ENCODE results near the gene RAB3IL1.

Gene RAB3IL1

DNA sequence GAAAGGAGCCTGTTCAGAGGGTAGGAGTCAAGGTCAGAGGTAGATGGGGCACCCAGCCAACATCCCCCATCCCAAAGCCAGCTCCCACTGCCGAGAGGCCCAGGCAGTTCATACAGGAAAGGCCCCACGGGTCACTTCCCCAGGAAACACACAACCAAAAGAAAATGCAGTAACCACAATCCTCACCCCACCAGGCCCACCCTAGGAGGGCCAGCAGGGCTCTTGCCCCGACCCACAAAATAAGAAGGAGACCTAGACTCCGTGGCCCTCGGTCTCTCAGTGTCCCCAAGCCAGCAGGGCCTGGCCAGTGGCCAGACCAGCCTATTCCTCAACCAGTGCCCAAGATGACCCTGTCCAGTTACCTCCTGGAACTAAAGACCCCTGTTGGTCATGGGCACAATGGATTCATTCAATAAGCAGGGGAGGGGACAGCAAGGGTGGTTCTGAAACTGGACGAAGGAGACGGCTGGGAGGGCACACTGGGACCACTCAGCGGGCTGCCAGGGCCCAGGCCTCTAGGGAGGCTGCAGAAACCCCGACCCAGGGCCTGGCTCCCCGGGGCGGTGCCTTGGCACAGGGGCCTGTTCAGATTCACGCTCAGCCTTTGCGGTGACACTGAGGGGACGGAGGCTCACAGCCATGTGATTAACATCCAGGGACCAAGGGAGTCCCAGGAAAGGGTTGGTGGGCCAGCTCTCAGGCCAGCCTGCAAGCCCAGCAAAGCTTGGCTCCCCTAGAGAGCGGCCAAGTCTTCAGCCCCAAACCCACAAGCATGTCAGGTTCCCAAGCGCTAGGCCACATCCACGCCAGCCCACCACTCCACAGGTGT lies 5.5 kb downstream of the RAB3IL1 start:
- POLR2A ChIA-PET, result no interaction called here

DNA sequence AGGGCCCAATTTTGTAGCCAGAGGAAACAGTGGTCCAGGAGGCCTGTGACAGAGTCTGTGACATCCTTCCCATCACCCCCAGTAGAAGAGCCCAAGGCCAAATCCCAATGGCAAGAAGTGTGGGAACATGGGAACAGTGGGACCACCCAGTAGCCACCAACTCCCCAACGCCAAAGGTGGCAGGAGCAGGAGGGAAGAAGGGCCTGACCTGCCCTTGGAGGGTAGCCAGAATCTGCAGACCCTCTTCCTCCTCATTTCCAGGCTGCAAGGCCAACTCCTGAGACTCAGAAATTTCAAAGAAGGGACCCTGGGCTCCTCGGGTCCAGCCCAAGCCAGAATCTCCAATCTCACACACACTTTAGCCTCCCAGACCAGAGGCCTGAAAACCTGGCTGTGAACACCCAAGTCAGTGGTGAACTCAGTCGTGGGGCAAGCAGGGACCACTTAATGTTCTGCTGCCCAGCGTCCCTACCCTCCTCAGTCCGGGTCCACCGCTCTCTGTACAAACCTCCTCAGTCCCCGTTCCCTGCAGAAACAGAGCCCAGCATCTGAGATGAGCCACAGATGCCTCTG lies 6.2 kb downstream of the RAB3IL1 start:
- no peak overlapping the region for H3K27ac ChIP-seq (ENCODE audit: extremely low read depth, low read depth, low read length)
- H3K4me1 ChIP-seq (ENCODE audit: control insufficient read depth, insufficient read depth, low read length), result no peaks in the 10 kb centered on the region
- CTCF ChIA-PET, result no interaction called here
- POLR2A ChIA-PET, result no interaction called here
- H3K36me3 ChIP-seq (ENCODE audit: control insufficient read depth in 2 of 2, insufficient read depth in 1 of 2, low read length in 2 of 2), result peaks cover 0 to 3% of the 10 kb centered on the region in 2 experiments; a peak in 1 of 3 replicates
- H3K4me3 ChIP-seq (ENCODE audit: low read depth, low read length), result no peak overlapping the region
- TF ChIP-seq ZNF530 (tag by site-specific recombination; IDR thresholded peaks at IDR 0.05; ENCODE audit: low read depth), result no peak
- H3K9me3 ChIP-seq (ENCODE audit: control insufficient read depth, insufficient read depth, low read depth, low read length), result no peaks in the 10 kb centered on the region

More for the DNA sequence above, 5.5 kb downstream of the RAB3IL1 start:
- CTCF ChIA-PET, result interaction anchor here (0.5 to 3.9 kb wide), 3 partner anchors 13 to 170 kb away, joined by 3 to 23 read pairs (median 9); no protein-coding TSS in a partner anchor
- Histone ChIP-seq H3K4me1 (ENCODE audit: control insufficient read depth, insufficient read depth, low read length) (no peaks in the 10 kb centered on the region), H3K27ac (ENCODE audit: extremely low read depth, low read depth, low read length) (no peak overlapping the region), H3K4me3 (ENCODE audit: low read depth, low read length) (no peak overlapping the region), H3K9me3 (ENCODE audit: control insufficient read depth, insufficient read depth, low read depth, low read length) (no peaks in the 10 kb centered on the region), H3K36me3 (ENCODE audit: control insufficient read depth in 2 of 2, insufficient read depth in 1 of 2, low read length in 2 of 2) (no peaks in the 10 kb centered on the region)
- no peak for TF ChIP-seq ZNF660 (tag by site-specific recombination; IDR thresholded peaks at IDR 0.05)
- no peak for TF ChIP-seq ZNF777 (tag by site-specific recombination; IDR thresholded peaks at IDR 0.05; ENCODE audit: borderline replicate concordance)
- TF ChIP-seq SCRT2 (tag by site-specific recombination; IDR thresholded peaks at IDR 0.05), result peak; percentile 57
- TF ChIP-seq, protein P1, sequence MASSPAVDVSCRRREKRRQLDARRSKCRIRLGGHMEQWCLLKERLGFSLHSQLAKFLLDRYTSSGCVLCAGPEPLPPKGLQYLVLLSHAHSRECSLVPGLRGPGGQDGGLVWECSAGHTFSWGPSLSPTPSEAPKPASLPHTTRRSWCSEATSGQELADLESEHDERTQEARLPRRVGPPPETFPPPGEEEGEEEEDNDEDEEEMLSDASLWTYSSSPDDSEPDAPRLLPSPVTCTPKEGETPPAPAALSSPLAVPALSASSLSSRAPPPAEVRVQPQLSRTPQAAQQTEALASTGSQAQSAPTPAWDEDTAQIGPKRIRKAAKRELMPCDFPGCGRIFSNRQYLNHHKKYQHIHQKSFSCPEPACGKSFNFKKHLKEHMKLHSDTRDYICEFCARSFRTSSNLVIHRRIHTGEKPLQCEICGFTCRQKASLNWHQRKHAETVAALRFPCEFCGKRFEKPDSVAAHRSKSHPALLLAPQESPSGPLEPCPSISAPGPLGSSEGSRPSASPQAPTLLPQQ (tag by site-specific recombination; IDR thresholded peaks at IDR 0.05), result no peak
- no peak for TF ChIP-seq ZNF707 (tag by site-specific recombination; IDR thresholded peaks at IDR 0.05)

DNA sequence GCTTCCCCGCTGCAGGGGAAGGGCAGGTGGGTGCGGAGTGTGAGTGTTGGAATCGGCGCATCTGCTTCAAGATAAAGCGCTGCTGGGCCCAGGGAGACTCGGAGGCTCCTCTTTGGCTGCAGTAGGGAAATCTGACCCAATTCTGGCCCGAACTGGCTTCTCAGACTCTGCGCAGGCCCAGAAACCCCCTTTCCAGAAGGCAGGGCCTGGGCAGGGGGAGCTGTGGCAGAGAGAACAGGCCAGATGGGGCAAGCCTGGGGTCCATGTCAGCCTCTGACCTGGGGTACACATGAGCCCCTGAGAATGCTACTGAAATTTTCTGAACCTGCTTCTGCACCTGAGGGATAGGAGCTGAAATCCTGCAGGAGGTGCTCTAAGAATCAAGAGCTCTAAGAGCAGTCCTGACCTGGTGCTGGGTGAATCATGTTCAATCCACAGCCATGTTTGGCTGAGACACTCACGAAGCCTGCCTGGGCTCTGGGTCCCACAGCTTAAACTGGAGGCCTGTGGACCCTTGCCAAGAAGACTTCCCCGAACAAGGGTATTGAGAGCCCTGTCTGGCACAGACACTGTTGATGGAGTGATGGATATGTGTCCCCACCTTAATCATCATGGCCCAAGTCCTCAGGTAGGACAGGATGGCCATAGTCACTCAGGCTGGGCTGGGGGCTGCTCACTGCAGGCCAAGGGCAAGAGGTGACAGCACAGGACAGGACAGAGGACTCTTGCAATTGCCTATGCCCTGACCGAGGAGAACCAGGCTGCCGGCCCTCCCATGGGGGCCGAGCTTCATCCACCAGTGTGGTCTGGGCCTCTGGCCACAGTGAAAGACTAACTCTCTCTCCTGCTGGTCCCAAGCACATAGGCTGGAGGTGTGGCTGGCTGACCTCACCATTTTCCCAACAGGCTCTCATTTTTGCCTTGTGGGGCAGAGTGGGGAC lies 6.9 kb downstream of the RAB3IL1 start:
- ChIA-PET CTCF (interaction anchor here (1.1 to 3.9 kb wide), 2 partner anchors 11 to 38 kb away, joined by 3 to 59 read pairs; no protein-coding TSS in a partner anchor), POLR2A (no interaction called here)
- H3K36me3 ChIP-seq (ENCODE audit: control insufficient read depth in 2 of 2, insufficient read depth in 1 of 2, low read length in 2 of 2), result peaks cover 0 to 6% of the 10 kb centered on the region in 2 experiments; a peak in 1 of 3 replicates

DNA sequence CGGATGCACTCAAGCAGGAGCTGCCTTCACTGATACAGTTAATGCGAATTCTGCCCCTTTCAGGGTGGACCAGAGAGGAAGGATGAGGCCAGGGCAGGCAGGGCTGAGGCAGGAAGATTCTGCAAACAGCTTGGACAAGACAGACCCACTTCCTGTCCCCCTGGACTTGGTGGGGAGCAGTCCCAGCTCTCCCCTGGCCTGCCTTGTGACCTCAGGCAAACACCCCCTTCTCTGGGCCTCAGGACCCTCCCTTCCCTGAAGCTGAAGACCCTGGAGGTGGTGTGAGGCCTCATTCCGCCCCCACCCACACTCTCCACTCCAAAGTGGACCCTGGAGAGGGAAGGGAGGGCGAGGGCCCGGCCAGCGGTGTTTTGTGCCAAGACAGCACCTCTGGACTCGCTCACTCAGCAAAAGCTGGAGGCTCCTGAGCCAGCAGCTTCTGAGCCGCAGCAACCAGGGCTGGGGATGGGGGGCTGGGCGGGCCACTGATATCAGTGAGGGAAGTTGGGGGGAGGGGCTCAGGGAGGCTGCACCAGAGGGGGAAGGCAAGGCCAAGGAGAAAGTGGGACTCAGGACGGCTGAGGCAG lies 8.5 kb downstream of the RAB3IL1 start:
- H3K9me3 ChIP-seq (ENCODE audit: control insufficient read depth, insufficient read depth, low read depth, low read length), result no peaks in the 10 kb centered on the region
- H3K4me3 ChIP-seq (ENCODE audit: low read depth, low read length), result no peak overlapping the region
- CTCF ChIA-PET, result interaction anchor here (3.9 kb wide), 1 partner anchor 10 kb away, joined by 59 read pairs; no protein-coding TSS in a partner anchor
- no peak overlapping the region for H3K27ac ChIP-seq (ENCODE audit: extremely low read depth, low read depth, low read length)
- no peak for TF ChIP-seq ZNF423 (tag by site-specific recombination; IDR thresholded peaks at IDR 0.05)
- TF ChIP-seq ZNF677 (tag by site-specific recombination; IDR thresholded peaks at IDR 0.05), result no peak
- TF ChIP-seq ZNF501 (tag by site-specific recombination; IDR thresholded peaks at IDR 0.05), result no peak
- TF ChIP-seq, protein P2, sequence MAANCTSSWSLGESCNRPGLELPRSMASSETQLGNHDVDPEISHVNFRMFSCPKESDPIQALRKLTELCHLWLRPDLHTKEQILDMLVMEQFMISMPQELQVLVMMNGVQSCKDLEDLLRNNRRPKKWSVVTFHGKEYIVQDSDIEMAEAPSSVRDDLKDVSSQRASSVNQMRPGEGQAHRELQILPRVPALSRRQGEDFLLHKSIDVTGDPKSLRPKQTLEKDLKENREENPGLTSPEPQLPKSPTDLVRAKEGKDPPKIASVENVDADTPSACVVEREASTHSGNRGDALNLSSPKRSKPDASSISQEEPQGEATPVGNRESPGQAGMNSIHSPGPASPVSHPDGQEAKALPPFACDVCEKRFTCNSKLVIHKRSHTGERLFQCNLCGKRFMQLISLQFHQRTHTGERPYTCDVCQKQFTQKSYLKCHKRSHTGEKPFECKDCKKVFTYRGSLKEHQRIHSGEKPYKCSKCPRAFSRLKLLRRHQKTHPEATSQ (tag by site-specific recombination; IDR thresholded peaks at IDR 0.05), result no peak
- peaks cover 0 to 6% of the 10 kb centered on the region in 2 experiments; a peak in 1 of 3 replicates for H3K36me3 ChIP-seq (ENCODE audit: control insufficient read depth in 2 of 2, insufficient read depth in 1 of 2, low read length in 2 of 2)
- no peaks in the 10 kb centered on the region for H3K4me1 ChIP-seq (ENCODE audit: control insufficient read depth, insufficient read depth, low read length)
- POLR2A ChIA-PET, result interaction anchor here (0.6 kb wide), 1 partner anchor 63 kb away, joined by 4 read pairs; no protein-coding TSS in a partner anchor

More for the DNA sequence above, 6.9 kb downstream of the RAB3IL1 start:
- no peak overlapping the region for H3K27ac ChIP-seq (ENCODE audit: extremely low read depth, low read depth, low read length)
- no peak overlapping the region for H3K4me3 ChIP-seq (ENCODE audit: low read depth, low read length)
- TF ChIP-seq ZBTB48 (tag by site-specific recombination; IDR thresholded peaks at IDR 0.05), result no peak
- TF ChIP-seq ZNF571 (tag by site-specific recombination; IDR thresholded peaks at IDR 0.05), result no peak
- TF ChIP-seq, protein P1 (tag by site-specific recombination; IDR thresholded peaks at IDR 0.05), result 0 out of 2 replicates have a peak, but pooled peaks have one; percentile 34
- H3K9me3 ChIP-seq (ENCODE audit: control insufficient read depth, insufficient read depth, low read depth, low read length), result no peaks in the 10 kb centered on the region
- no peaks in the 10 kb centered on the region for H3K4me1 ChIP-seq (ENCODE audit: control insufficient read depth, insufficient read depth, low read length)
